ENCODE results near the gene GARIN5B.
"Not testable (repeated sequence)": the region's sequence is repeated elsewhere in the genome, so short reads cannot be mapped to it uniquely, and the experiment has no call there.

GARIN5B gene

GRCh38 chr19:55346725-55347441, 16.2 kb downstream of the GARIN5B start:
- no peak for DNase-seq

- DNase-seq: no peak
Measured at GRCh38 chr19:55345818-55346724, 17.0 kb downstream of the GARIN5B start.

GRCh38 chr19:55345101-55345817, 17.8 kb downstream of the GARIN5B start:
- no peak for DNase-seq

- no peak for DNase-seq
Measured at GRCh38 chr19:55344444-55344843, 18.6 kb downstream of the GARIN5B start.

- no peak for DNase-seq
Measured at GRCh38 chr19:55341595-55342531, 21.2 kb downstream of the GARIN5B start.

- DNase-seq: no peak
Measured at GRCh38 chr19:55341171-55341588, 21.9 kb downstream of the GARIN5B start.

- no peak for DNase-seq
Measured at GRCh38 chr19:55340784-55341147, 22.3 kb downstream of the GARIN5B start.

- DNase-seq: no peak
Measured at GRCh38 chr19:55339889-55340783, 22.9 kb downstream of the GARIN5B start.

GRCh38 chr19:55339105-55339888, 23.8 kb downstream of the GARIN5B start, which contains the start of gene KMT5C:
Gene KMT5C (plus strand): TSS chr19:55339876. CDS start chr19:55341937, 2,061 bp downstream.
- DNase-seq: peak; percentile 100

GRCh38 chr19:55336101-55336500, 27.0 kb downstream of the GARIN5B start:
- no peak for DNase-seq

GRCh38 chr19:55333870-55334269, 29.2 kb downstream of the GARIN5B start:
- no peak for DNase-seq

GRCh38 chr19:55329791-55330190, 33.3 kb downstream of the GARIN5B start:
- DNase-seq: not testable (repeated sequence)

- DNase-seq: not testable (repeated sequence)
Measured at GRCh38 chr19:55328774-55329318, 34.2 kb downstream of the GARIN5B start.

GRCh38 chr19:55325172-55325571, 37.9 kb downstream of the GARIN5B start, which contains the start of gene TMEM150B:
Gene TMEM150B (minus strand): TSS chr19:55325341. CDS start chr19:55321036, 4,305 bp downstream.
- DNase-seq: no peak

- no peak for DNase-seq
Measured at GRCh38 chr19:55324662-55325061, 38.4 kb downstream of the GARIN5B start.

GRCh38 chr19:55322204-55322885, 40.7 kb downstream of the GARIN5B start:
- DNase-seq: no peak

- no peak for DNase-seq
Measured at GRCh38 chr19:55321466-55322137, 41.5 kb downstream of the GARIN5B start.

GRCh38 chr19:55320844-55321419, 42.1 kb downstream of the GARIN5B start:
- no peak for DNase-seq
